ENCODE results near the gene OBSCN.

GRCh38 chr1:228262475-228262874 lies 54.6 kb downstream of the OBSCN start:
- TF ChIP-seq SRSF9 (IDR thresholded peaks at IDR 0.05; ENCODE audit: borderline replicate concordance, insufficient read depth, low read depth, low read length, poor library complexity, severe bottlenecking) = no peak
- no peak for TF ChIP-seq EP300 (IDR thresholded peaks at IDR 0.05; ENCODE audit: low read depth in 2 of 2, low read length in 2 of 2)
- TF ChIP-seq EP300 (CRISPR knock-in tag; IDR thresholded peaks at IDR 0.05; ENCODE audit: borderline replicate concordance) = no peak
- no peak for TF ChIP-seq POLR2AphosphoS5 (IDR thresholded peaks at IDR 0.05; ENCODE audit: low read depth, low read length)
- no peak for TF ChIP-seq ATF1 (CRISPR knock-in tag; IDR thresholded peaks at IDR 0.05)
- TF ChIP-seq TCF12 (IDR thresholded peaks at IDR 0.05) = no peak
- no peak for TF ChIP-seq TCF12 (CRISPR knock-in tag; IDR thresholded peaks at IDR 0.05)
- TF ChIP-seq PRPF4 (IDR thresholded peaks at IDR 0.05; ENCODE audit: low read depth, low read length, poor library complexity, severe bottlenecking) = no peak
- TF ChIP-seq, protein P1, sequence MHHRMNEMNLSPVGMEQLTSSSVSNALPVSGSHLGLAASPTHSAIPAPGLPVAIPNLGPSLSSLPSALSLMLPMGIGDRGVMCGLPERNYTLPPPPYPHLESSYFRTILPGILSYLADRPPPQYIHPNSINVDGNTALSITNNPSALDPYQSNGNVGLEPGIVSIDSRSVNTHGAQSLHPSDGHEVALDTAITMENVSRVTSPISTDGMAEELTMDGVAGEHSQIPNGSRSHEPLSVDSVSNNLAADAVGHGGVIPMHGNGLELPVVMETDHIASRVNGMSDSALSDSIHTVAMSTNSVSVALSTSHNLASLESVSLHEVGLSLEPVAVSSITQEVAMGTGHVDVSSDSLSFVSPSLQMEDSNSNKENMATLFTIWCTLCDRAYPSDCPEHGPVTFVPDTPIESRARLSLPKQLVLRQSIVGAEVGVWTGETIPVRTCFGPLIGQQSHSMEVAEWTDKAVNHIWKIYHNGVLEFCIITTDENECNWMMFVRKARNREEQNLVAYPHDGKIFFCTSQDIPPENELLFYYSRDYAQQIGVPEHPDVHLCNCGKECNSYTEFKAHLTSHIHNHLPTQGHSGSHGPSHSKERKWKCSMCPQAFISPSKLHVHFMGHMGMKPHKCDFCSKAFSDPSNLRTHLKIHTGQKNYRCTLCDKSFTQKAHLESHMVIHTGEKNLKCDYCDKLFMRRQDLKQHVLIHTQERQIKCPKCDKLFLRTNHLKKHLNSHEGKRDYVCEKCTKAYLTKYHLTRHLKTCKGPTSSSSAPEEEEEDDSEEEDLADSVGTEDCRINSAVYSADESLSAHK (CRISPR knock-in tag; IDR thresholded peaks at IDR 0.05; ENCODE audit: borderline replicate concordance) = no peak
- no peak for TF ChIP-seq ZBTB33 (CRISPR knock-in tag; IDR thresholded peaks at IDR 0.05)
- TF ChIP-seq ELF1 (CRISPR knock-in tag; IDR thresholded peaks at IDR 0.05) = no peak
- no peak for TF ChIP-seq ZNF652 (CRISPR knock-in tag; IDR thresholded peaks at IDR 0.05; ENCODE audit: borderline replicate concordance, low read depth)
